VCaP (cell line): Measurements from ENCODE around the gene ADSS1.
"Not testable (repeated sequence)": the region's sequence is repeated elsewhere in the genome, so short reads cannot be mapped to it uniquely, and the experiment has no call there.

Experiments
- H3K27ac ChIP-seq: fragments of 450-650 bp; 2 replicates; pipeline ENCODE4 v1.5.1; 2017
- CTCF ChIP-seq: fragments of 450-650 bp; conservative IDR thresholded peaks from 2 replicates; pipeline ENCODE4 v1.5.1; 2017; ENCODE audit warnings: mild to moderate bottlenecking, moderate library complexity

Gene ADSS1

DNA sequence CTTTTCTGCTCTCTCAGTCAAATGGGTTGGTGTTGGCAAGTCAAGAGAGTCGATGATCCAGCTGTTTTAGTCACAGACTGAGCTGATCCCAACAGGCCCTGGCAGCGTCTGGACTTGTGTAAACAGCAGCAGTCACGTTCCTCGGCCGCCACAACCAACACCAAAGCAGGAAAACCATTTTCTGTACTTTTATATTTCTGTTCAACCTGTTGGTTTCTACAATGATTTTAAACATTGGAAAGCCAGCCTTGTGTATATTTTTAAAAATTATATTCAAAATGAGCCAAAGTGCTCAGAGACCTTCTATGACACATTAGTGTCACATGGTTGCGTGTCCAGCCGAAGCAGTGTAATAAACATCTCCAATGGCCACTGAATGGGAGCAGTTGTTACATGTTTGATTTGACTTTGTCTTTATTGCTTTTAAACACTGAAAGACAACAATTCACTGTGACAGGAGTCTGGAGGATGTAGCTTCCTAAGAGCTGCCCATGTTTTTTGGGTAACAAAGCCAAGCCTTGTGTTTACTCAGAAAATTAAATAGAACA is 23.0 kb downstream of the ADSS1 start:
- peak overlapping the region; percentile 98 for H3K27ac ChIP-seq
- no peak for TF ChIP-seq CTCF

DNA sequence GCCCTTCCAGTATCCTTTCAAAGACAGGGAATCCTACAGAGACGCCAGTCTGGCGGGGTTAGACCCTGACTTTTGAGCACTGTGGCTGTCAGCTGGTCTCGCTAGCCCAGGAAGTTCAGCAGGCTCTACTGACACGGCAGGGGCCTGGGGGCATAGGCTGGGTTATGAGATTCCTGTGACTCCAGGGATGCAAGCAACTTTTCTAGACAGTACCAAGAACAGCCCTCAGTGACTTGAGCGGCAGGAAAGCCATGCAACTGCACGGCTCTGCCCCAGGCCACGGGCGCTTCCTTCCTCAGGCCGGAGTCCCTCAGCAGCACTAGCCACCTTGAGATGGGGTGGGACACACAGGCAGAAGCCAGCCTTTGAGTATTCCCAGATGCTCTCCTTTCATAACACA is 23.8 kb downstream of the ADSS1 start:
- TF ChIP-seq CTCF: no peak
- H3K27ac ChIP-seq: peak overlapping the region; percentile 98

GRCh38 chr14:104749111-104749649 is 25.2 kb downstream of the ADSS1 start:
- no peak for TF ChIP-seq CTCF
- H3K27ac ChIP-seq: peak overlapping the region; percentile 98

- H3K27ac ChIP-seq: peak overlapping the region; percentile 98
- TF ChIP-seq CTCF: no peak
Measured at GRCh38 chr14:104750056-104750752, 26.2 kb downstream of the ADSS1 start.

DNA sequence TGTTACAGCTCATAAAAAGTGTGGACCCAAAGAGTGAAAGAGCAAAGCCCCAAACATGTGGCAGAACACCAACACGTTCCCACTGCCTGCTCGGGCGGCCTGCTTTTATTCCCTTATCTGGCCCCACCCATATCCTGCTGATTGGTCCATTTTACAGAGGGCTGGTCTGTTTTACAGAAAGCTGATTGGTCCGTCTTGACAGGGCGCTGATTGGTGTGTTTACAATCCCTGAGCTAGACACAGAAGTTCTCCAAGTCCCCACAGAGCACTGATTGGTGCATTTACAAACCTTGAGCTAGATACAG is 26.7 kb downstream of the ADSS1 start:
- H3K27ac ChIP-seq: not testable (repeated sequence)

GRCh38 chr14:104751539-104752422 is 27.8 kb downstream of the ADSS1 start:
- peak overlapping the region; percentile 71 for H3K27ac ChIP-seq
- TF ChIP-seq CTCF: no peak

DNA sequence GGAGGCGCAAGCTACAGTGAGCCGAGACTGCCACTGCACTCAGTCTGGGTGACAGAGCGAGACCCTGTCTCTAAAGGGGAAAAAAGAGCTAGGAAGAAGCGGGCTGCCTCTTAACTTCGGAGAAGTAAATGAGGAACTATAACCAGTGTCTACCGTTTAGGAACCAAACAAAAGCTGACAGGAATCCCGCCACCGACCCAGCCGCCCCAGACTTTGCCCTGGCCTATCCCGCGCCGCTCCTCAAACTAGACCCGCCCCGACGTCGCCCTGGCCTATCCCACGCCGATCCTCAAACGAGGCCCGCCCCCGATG is 28.4 kb downstream of the ADSS1 start:
- peak overlapping the region; percentile 71 for H3K27ac ChIP-seq
- TF ChIP-seq CTCF: no peak
